COR-L47 (cell line): ENCODE data around the gene PRKACG.

ENCODE experiments used
- DNase-seq: peaks from one replicate; lab custom pipeline; 2025; lab: John Stamatoyannopoulos, UW

Gene PRKACG

GRCh38 chr9:68981789-68982188 lies 32.1 kb downstream of the PRKACG start:
- peak; percentile 65 for DNase-seq

DNA sequence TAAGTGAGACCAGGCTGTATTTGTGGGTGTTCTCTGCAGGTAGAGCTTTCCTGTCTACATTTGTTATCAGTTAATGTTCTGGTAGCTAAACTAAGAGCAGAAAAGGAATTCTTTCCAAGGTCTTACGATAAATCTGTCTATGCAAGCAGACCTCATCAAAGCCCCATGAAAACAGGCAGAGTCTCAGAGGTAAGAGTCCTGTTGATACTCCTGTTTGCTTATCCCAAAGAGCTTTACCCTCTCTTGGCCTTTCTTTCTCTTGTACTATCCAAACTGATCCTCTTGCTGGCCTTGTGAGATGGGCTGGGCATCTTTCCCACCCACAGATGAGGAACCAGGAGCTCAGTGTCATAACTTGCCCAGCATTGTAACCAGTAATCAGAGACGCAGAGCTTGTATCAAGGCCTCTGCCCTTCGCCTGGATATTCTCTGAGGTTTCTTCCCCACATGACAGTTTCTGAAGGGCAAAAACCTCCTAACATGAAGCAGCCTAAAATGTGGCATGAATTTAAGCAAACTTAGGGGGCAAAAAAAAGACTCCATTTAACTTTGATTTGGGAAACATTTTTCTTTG lies 33.5 kb downstream of the PRKACG start:
- no peak for DNase-seq

DNA sequence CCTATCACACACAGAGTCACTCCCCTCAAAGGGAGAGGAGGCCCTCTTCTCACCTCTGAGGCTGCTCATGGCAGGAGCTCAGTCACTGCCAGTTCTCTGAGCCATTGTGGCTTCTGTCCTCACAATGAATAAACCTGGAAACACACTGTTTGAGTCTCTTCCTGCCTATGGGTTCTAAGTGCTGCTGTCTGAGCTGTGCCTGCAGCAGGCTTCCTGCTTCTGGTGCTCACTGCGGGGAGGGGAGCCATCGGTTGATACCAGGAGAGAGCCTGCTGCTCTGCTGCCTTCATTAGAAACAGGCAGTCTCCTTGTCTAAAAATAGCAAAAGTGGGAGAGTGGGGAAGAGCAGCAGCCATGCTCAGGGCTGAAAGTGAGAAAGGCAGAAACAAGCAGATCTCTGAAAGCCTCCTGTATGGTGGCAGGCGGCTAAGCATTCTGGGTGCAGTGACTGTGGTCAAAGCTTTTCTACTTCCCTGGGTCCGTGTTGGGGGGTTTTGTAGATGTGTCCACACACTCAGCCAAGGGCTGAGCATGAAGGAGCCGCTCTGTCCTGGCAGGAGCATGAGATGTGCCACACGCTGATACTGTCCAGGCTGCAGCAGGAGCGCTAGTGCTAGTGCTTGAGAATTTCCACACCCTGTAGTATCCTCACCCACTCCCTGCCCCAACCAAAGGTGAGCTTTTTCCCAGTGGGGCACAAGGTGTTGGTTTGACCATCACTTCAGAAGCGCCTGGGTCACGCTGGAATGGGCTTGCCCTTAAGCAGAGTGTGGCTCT lies 34.2 kb downstream of the PRKACG start:
- no peak for DNase-seq

- DNase-seq, result no peak
These were observed 35.4 kb downstream of the PRKACG start for GRCh38 chr9:68978501-68978900.

DNA sequence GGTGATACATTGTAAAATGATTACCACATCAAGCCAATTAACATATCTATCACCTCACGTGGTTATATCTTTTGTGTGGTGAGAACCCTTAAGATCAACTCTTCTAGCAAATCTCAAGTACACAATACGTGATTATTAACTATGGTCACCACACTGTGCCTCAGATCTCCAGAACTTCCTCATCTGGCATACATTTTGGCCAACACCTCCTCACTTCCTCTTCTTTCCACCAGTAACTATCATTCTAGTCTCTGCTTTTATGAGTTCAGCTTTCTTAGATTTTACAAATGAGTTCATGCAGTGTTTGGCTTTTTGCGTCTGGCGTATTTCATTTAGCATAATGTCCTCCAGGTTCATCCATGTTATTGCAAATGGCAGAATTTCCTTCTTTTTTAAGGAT lies 35.8 kb downstream of the PRKACG start:
- DNase-seq, result no peak

GRCh38 chr9:68975365-68976043 lies 38.4 kb downstream of the PRKACG start:
- no peak for DNase-seq

DNA sequence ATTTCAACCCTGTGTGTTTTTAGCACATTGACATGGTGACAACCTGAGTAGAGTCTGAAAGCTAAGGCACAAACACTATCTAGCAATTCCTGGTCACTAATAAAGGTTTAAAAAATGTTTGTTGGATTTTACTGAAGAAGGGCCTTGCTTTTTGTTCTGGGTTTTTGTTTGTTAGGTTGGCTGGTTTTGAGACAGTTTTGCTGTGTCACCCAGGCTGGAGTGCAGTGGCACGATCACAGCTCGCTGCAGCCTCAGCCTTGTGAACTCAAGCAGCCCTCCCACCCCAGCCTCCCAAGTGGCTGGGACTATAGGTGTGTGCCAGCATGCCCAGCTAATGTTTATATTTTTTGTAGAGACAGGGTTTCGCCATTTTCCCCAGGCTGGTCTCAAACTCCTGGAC lies 39.0 kb downstream of the PRKACG start:
- DNase-seq, result no peak

GRCh38 chr9:68974431-68974830 lies 39.5 kb downstream of the PRKACG start:
- no peak for DNase-seq

- no peak for DNase-seq
These were observed 40.3 kb downstream of the PRKACG start for GRCh38 chr9:68973619-68974018.

DNA sequence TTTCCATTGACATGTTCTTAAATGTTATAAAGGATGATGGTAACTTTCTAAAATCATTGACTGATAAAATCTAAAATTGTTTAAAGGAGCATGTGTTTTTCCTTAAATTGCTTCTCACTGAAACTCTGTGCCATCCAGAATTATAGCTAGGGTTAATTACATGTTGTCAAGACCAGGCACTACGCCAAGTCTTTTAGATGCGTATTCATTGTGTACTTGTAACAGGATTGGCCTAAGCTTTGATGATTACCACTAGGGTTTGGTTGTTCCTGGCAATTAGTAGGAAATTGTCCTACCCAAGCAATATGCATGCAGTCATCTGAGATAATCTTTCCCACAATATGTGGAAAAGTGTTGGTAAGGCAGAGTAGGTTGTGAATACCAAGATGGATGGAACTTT lies 43.8 kb downstream of the PRKACG start:
- peak; percentile 98 for DNase-seq

- DNase-seq, result peak; percentile 59
These were observed 44.4 kb downstream of the PRKACG start for GRCh38 chr9:68969538-68969937.

DNA sequence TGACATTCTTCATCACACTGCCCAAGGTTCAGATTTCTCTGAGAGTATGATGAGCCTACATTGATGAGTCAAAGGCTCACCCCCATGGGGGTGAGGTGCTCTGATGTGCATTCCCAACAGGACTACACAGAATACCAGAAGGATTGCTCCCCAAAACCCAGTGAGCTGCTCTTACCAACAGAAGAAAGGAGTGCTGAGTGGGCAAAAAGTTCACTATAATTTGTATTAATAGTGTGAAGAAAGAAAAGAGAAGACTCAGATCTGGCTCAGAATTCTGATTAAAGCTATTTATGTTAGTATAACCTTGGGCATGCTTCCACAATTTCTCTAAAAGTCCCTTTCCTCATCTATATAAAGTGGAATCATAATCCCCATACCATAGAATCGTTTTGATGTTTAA lies 46.1 kb downstream of the PRKACG start:
- DNase-seq, result no peak

- no peak for DNase-seq
These were observed 47.4 kb downstream of the PRKACG start for GRCh38 chr9:68966496-68966944.

- no peak for DNase-seq
These were observed 49.1 kb downstream of the PRKACG start for GRCh38 chr9:68964765-68965164.

- no peak for DNase-seq
These were observed 49.8 kb downstream of the PRKACG start for GRCh38 chr9:68964102-68964541.

GRCh38 chr9:68963416-68963815 lies 50.5 kb downstream of the PRKACG start:
- DNase-seq, result no peak
